Body of pancreas (tissue), 4 donors: Measurements from ENCODE around the gene INSR. TPM values are rescaled to one million over a fixed set of nuclear protein-coding genes. Genes with fewer than 3 reads are reported as not detected.

Source experiments
- ATAC-seq: fragments of 150-250 bp; one replicate; pipeline ENCODE4 v1.9.1; 2016
- DNase-seq, 4 donors: peaks; one replicate each; pipeline ENCODE4 v3.0.0-alpha.2; 2019
- H3K27ac ChIP-seq, 4 donors: fragments of 200-600 bp; sonication (generic); 1 replicate in 3 of 4; 2 replicates in 1 of 4; pipeline versions ENCODE4 v1.5.1 to v1.6.1; 2016 to 2019; ENCODE audit warnings: mild to moderate bottlenecking in 1 of 4, mixed read lengths in 1 of 4, moderate library complexity in 1 of 4
- H3K27me3 ChIP-seq, 2 donors: fragments of 200-600 bp; sonication (generic); one replicate each; pipeline ENCODE4 v1.6.0; 2016; ENCODE audit warnings: mild to moderate bottlenecking in 1 of 2
- H3K36me3 ChIP-seq, 2 donors: fragments of 200-600 bp; sonication (generic); replicated peaks in 1 of 2; 2 replicates each; pipeline ENCODE4 v1.5.1; 2016; ENCODE audit warnings: low read depth in 2 of 2; ENCODE audit not compliant: insufficient read depth in 1 of 2
- H3K4me1 ChIP-seq: fragments of 200-600 bp; sonication (generic); one replicate; pipeline ENCODE4 v1.6.0; 2016
- H3K4me3 ChIP-seq, 2 donors: fragments of 200-600 bp; sonication (generic); 1 replicate in 1 of 2; 2 replicates in 1 of 2; pipeline ENCODE4 v1.5.1; 2016 to 2019
- H3K9me3 ChIP-seq, 3 donors: fragments of 200-600 bp; sonication (generic); 1 replicate in 2 of 3; 2 replicates in 1 of 3; pipeline ENCODE4 v1.5.1; 2016
- POLR2A ChIP-seq, 3 donors: fragments of 450-650 bp; IDR thresholded peaks; one replicate each; pipeline ENCODE4 v1.6.1; 2016; ENCODE audit warnings: antibody characterized with exemption in 3 of 3, mild to moderate bottlenecking in 2 of 3
- WGBS, 2 donors: methylation state at CpG; one replicate each; pipeline ENCODE4 v1.1.5; 2017; 5-methylcytosine and 5-hydroxymethylcytosine counted together
- intact Hi-C: fragments of 100-400 bp; cut with DNase I; formaldehyde crosslinking; loops from one replicate; pipeline ENCODE4 v1.15.1; 2023
- total RNA-seq, 2 donors: library from RNA; depleted of rRNA; stranded (reverse); fragments of >200 nt; gene quantifications; one replicate each; pipeline ENCODE4 v1.1.0, GENCODE V29; 2016
- TF ChIP-seq, protein P1 (sequence below), 7 experiments: fragments of 450-650 bp in 4 of 7; fragments of 200-600 bp in 3 of 7; sonication (generic) in 3 of 7; IDR thresholded peaks; one replicate each; pipeline ENCODE4 v1.5.1; 2016 to 2019; ENCODE audit warnings: antibody characterized with exemption in 7 of 7

INSR gene
- total RNA-seq, 2 donors from 2014 or later, result 243 to 284 TPM

DNA sequence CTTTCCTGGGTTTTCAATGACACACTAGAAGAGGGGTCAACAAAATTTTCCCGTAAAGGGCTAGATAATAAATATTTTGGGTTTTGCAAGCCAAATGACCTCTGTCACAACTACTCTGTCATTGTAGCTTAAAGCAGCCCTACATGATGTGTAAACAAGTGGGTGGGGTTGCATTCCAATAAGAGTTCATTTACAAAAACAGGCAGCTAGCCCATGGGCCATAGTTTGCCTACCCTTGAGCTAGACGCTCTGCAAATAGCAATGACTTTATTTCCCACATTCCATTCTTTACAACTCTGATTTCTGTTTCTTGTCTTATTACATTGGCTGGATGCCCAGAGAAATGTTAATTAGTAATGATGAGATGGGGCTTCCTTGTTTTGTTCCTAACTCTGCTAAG lies 148.7 kb downstream of the INSR start:
- no peaks in the 10 kb centered on the region for H3K4me1 ChIP-seq
- ATAC-seq (peak; percentile 20), DNase-seq (no peak)
- H3K9me3 ChIP-seq, result no peaks in the 10 kb centered on the region
- peaks cover 11 to 26% of the 10 kb centered on the region in 2 donors for H3K36me3 ChIP-seq
- H3K27ac ChIP-seq, result peak overlapping the region in 2 of 4 donors; percentile 16 to 19
- intact Hi-C loops, result no loop called here
- H3K4me3 ChIP-seq, result no peak overlapping the region
- WGBS, 2 donors, result 12 to 30% methylated on average over 2 of the region's 2 CpGs
- H3K27me3 ChIP-seq, result no peaks in the 10 kb centered on the region
- TF ChIP-seq POLR2A (IDR thresholded peaks at IDR 0.05), result no peak
- TF ChIP-seq, protein P1, sequence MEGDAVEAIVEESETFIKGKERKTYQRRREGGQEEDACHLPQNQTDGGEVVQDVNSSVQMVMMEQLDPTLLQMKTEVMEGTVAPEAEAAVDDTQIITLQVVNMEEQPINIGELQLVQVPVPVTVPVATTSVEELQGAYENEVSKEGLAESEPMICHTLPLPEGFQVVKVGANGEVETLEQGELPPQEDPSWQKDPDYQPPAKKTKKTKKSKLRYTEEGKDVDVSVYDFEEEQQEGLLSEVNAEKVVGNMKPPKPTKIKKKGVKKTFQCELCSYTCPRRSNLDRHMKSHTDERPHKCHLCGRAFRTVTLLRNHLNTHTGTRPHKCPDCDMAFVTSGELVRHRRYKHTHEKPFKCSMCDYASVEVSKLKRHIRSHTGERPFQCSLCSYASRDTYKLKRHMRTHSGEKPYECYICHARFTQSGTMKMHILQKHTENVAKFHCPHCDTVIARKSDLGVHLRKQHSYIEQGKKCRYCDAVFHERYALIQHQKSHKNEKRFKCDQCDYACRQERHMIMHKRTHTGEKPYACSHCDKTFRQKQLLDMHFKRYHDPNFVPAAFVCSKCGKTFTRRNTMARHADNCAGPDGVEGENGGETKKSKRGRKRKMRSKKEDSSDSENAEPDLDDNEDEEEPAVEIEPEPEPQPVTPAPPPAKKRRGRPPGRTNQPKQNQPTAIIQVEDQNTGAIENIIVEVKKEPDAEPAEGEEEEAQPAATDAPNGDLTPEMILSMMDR (IDR thresholded peaks at IDR 0.05), result no peak

DNA sequence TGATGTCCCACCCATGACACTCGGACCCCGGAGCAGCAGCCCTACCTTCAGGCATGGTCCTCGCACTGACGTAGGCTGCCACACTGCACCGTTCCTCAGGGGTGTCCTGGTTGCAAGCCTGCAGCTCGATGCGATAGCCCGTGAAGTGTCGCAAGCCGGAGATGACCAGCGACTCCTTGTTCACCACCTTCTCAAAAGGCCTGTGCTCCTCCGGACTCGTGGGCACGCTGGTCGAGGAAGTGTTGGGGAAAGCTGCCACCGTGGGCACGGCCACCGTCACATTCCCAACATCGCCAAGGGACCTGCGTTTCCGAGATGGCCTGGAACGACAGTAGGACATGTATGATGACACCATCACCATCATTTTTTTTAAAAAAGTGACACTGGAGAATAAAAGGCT lies 151.4 kb downstream of the INSR start:
- ATAC-seq (no peak), DNase-seq (no peak)
- H3K9me3 ChIP-seq, result no peaks in the 10 kb centered on the region
- H3K36me3 ChIP-seq, result peaks cover 14 to 37% of the 10 kb centered on the region in 2 donors
- no peak overlapping the region for H3K27ac ChIP-seq
- H3K4me1 ChIP-seq, result no peaks in the 10 kb centered on the region
- intact Hi-C loops, result no loop called here
- no peak overlapping the region for H3K4me3 ChIP-seq
- 91 to 98% methylated on average over 20 to 21 of the region's 22 CpGs for WGBS, 2 donors
- H3K27me3 ChIP-seq, result no peaks in the 10 kb centered on the region
- TF ChIP-seq POLR2A (IDR thresholded peaks at IDR 0.05), result no peak
- TF ChIP-seq, protein P1 (IDR thresholded peaks at IDR 0.05), result no peak

DNA sequence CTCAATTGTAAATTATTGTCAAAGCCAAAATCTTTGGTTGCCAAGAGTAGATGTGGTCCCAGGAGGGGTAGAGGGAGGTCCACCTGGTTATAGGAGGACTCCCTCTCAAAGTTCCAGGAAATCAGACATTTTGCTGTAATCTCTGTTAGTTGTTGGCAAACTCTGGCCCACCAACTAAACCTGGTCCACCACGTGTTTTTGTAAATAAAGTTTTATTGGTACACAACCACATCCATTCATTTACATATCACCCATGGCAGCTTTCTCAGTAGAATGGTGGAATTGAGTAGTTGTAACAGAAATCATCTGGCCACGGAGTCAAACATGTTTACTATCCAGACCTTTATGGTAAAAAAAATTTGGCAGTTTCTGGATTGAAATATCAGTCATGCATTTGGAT lies 154.1 kb downstream of the INSR start:
- 77 to 83% methylated on average over 2 of the region's 2 CpGs for WGBS, 2 donors
- DNase-seq (no peak), ATAC-seq (no peak)
- H3K27me3 ChIP-seq, result no peaks in the 10 kb centered on the region
- no peak overlapping the region for H3K27ac ChIP-seq
- no peak overlapping the region for H3K4me3 ChIP-seq
- intact Hi-C loops, result no loop called here
- H3K9me3 ChIP-seq, result no peaks in the 10 kb centered on the region
- TF ChIP-seq, protein P1 (IDR thresholded peaks at IDR 0.05), result no peak
- TF ChIP-seq POLR2A (IDR thresholded peaks at IDR 0.05), result no peak
- H3K36me3 ChIP-seq, result peaks cover 17 to 42% of the 10 kb centered on the region in 2 donors
- H3K4me1 ChIP-seq, result peaks cover 8% of the 10 kb centered on the region

DNA sequence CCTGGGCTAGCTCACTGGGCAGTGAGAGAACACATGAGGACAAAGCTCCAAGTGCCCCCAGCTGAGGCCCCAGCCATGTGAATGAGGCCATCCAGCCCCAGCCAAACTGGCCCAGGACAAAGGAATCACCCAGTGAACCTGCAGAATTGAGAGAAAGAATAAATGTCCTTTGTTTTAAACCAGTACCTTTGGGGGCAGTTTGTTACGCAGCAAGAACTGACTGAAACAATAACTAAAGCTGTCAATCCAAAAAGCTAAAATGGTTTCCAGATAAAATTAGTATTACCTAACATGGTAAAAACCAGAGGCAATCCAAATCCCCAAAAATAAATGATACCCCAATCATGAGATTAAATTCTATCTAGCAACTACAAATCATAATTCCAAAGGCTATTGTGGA lies 155.1 kb downstream of the INSR start:
- H3K36me3 ChIP-seq, result peaks cover 17 to 42% of the 10 kb centered on the region in 2 donors
- WGBS, 2 donors, result 96 to 100% methylated on average over 1 of the region's 1 CpG

DNA sequence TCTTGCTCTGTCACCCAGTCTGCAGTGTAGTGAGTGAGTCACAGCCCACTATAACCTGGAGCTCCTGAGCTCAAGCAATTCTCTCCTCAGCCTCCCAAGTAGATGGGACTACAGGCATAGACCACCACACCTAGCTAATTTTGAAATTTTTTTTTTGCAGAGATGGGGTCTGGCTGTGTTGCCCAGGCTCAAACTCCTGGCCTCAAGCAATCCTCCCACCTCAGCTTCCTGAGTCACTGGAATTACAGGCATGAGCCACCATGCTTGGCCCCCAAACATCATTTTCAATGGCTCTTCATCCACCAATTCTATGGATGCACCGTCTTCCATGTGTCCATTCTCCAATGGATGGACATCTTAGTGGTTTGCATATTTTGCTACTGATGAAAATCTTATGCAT lies 155.8 kb downstream of the INSR start:
- peaks cover 17 to 44% of the 10 kb centered on the region in 2 donors for H3K36me3 ChIP-seq
- 89 to 100% methylated on average over 1 of the region's 1 CpG for WGBS, 2 donors
- no peak for TF ChIP-seq POLR2A (IDR thresholded peaks at IDR 0.05)
- TF ChIP-seq, protein P1 (IDR thresholded peaks at IDR 0.05), result no peak
- no peaks in the 10 kb centered on the region for H3K9me3 ChIP-seq
- no peaks in the 10 kb centered on the region for H3K27me3 ChIP-seq
- no peak overlapping the region for H3K27ac ChIP-seq
- no peak for DNase-seq
- intact Hi-C loops, result no loop called here
- no peak overlapping the region for H3K4me3 ChIP-seq
- H3K4me1 ChIP-seq, result peaks cover 17% of the 10 kb centered on the region
- ATAC-seq, result no peak

More for the DNA sequence above, 155.1 kb downstream of the INSR start:
- no peak for ATAC-seq
- no peaks in the 10 kb centered on the region for H3K9me3 ChIP-seq
- TF ChIP-seq, protein P1 (IDR thresholded peaks at IDR 0.05), result no peak
- TF ChIP-seq POLR2A (IDR thresholded peaks at IDR 0.05), result no peak
- peaks cover 17% of the 10 kb centered on the region for H3K4me1 ChIP-seq
- H3K4me3 ChIP-seq, result no peak overlapping the region
- intact Hi-C loops, result no loop called here
- no peaks in the 10 kb centered on the region for H3K27me3 ChIP-seq
- DNase-seq, result no peak
- no peak overlapping the region for H3K27ac ChIP-seq
